ENCODE data around the gene CA11. TPM values are rescaled to one million over a fixed set of nuclear protein-coding genes. Genes with fewer than 3 reads are reported as not detected.
"Not testable (repeated sequence)": the region's sequence is repeated elsewhere in the genome, so short reads cannot be mapped to it uniquely, and the experiment has no call there.

Gene CA11
- total RNA-seq, 2 donors from 2014 or later = 7.0 to 11.2 TPM

DNA sequence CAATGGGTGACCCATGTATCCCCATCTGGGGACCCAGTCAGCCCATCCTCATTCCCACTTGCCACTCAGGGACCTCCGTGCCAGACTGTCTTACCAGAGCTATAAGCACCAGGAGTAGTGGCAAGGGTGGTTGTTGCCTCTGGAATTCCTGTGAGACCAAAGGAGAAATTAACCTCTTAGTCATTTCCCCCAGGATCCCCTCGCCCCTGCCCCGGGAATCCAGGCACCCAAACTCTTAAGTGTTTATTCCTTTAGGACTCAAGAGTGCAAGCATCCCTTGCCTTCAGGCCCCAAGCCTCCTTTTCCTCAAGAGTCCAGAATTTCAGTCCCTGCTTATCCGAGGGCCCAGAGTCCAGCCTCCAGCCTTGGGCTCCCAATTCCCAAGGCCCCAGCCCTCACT, 17.7 kb upstream of the CA11 start:
- DNase-seq (ENCODE audit: low spot score) = no peak
- intact Hi-C loops (cut with DNase I) = no loop called here

DNA sequence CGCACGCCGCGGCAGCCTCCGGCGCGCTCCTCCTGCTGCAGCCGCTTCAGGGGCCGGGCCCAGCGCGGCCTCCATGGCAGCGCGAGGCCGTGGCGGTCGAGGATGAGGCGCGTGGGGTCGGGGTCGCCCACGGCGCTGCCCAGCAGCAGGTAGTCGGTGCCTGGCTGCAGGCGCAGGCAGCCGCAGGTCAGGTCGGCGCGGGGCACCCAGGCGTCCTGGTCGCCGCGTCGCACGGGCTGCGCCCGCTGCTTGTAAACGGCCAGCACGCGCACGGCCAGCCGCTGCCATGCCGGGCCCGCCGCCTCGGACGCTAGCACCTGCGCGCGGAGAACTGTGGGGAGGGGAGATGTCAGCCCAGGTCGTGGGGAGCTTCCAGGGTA, 15.7 kb upstream of the CA11 start:
- H3K9me3 ChIP-seq = no peaks in the 10 kb centered on the region
- no peak overlapping the region for H3K4me3 ChIP-seq
- no peaks in the 10 kb centered on the region for H3K4me1 ChIP-seq (replicated peaks)
- 96% methylated on average over 30 of the region's 50 CpGs for WGBS
- H3K27me3 ChIP-seq (replicated peaks; ENCODE audit: insufficient read depth) = no peaks in the 10 kb centered on the region
- no peak for TF ChIP-seq POLR2AphosphoS5 (IDR thresholded peaks at IDR 0.05)
- no peak for TF ChIP-seq POLR2A (IDR thresholded peaks at IDR 0.05)
- TF ChIP-seq, protein P1, sequence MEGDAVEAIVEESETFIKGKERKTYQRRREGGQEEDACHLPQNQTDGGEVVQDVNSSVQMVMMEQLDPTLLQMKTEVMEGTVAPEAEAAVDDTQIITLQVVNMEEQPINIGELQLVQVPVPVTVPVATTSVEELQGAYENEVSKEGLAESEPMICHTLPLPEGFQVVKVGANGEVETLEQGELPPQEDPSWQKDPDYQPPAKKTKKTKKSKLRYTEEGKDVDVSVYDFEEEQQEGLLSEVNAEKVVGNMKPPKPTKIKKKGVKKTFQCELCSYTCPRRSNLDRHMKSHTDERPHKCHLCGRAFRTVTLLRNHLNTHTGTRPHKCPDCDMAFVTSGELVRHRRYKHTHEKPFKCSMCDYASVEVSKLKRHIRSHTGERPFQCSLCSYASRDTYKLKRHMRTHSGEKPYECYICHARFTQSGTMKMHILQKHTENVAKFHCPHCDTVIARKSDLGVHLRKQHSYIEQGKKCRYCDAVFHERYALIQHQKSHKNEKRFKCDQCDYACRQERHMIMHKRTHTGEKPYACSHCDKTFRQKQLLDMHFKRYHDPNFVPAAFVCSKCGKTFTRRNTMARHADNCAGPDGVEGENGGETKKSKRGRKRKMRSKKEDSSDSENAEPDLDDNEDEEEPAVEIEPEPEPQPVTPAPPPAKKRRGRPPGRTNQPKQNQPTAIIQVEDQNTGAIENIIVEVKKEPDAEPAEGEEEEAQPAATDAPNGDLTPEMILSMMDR (IDR thresholded peaks at IDR 0.05) = no peak
- no peak overlapping the region for H3K27ac ChIP-seq
- intact Hi-C loops (cut with DNase I) = no loop called here
- no peaks in the 10 kb centered on the region for H3K36me3 ChIP-seq
- no peak for DNase-seq (ENCODE audit: low spot score)

More for the DNA sequence above, 17.7 kb upstream of the CA11 start:
- Histone ChIP-seq H3K36me3 (no peaks in the 10 kb centered on the region), H3K27ac (no peak overlapping the region), H3K4me1 (replicated peaks) (no peaks in the 10 kb centered on the region), H3K9me3 (no peaks in the 10 kb centered on the region), H3K27me3 (replicated peaks; ENCODE audit: insufficient read depth) (no peaks in the 10 kb centered on the region), H3K4me3 (no peak overlapping the region)
- TF ChIP-seq, protein P1 (IDR thresholded peaks at IDR 0.05) = no peak
- TF ChIP-seq POLR2A (IDR thresholded peaks at IDR 0.05) = no peak
- no peak for TF ChIP-seq POLR2AphosphoS5 (IDR thresholded peaks at IDR 0.05)
- 98% methylated on average over 4 of the region's 4 CpGs for WGBS

DNA sequence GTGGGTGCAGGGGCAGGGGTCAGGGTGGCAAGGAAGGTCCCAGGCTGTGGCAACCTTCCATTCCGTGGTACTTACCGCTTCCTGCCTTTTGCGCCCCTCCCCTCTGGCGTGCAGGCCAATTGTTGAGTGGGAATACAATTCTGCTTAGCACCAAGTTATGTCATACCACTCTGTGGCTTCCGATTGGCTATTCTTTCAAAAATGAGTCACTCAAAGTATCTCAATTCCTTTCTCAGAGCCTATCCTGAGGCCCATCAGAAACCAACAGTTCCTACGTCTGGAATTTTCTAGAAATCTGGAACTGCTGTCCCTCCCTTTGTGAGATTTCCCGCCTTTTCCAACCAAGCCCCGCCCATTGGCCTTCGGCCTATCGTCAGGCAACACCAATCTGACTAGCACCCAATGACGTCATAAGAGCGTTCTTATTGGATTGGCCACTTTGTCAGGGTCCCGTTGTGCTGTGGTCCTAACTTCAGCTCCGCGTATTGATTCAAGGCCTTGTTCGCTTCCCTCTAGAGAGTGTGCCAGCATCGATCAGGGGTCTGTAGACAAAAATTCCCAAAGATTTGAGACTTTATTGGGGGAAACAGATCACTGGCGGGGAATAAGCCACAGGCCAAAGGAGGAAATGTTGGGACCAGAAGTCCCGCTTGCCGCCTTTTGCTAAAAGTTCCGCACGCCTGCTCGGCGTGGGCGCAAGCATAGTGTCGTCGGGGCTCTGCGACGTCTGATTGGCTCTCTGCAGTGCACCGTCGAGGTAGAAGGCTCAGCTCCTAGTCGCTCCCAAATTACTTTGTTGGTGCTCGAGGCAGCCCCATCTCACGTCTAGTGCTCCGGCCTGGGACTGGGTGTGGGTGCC, 15.1 kb upstream of the CA11 start:
- H3K27ac ChIP-seq = no peak overlapping the region

DNA sequence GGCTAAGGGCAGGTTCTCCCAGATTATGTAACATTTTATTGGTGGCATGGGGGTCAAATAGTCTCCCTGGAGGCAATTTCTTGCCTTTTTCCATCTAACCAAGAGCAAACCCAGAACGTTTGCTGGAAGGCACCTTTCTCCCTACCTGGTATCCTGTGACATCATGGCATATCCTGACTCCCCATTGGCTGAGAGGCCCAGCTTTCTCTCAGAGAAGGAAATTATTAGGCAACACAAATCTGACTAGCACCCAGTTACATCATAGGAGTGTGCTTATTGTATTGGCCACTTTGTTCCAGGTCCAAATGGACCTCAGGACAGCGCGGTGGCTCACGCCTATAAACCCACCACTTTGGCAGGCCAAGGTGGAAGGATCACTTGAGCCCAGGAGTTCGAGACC, 13.8 kb upstream of the CA11 start:
- WGBS = 76% methylated on average over 5 of the region's 5 CpGs
- H3K9me3 ChIP-seq = no peaks in the 10 kb centered on the region
- intact Hi-C loops (cut with DNase I) = no loop called here
- no peak for DNase-seq (ENCODE audit: low spot score)
- no peak overlapping the region for H3K27ac ChIP-seq
- no peak overlapping the region for H3K4me3 ChIP-seq
- TF ChIP-seq POLR2A (IDR thresholded peaks at IDR 0.05) (no peak), POLR2AphosphoS5 (IDR thresholded peaks at IDR 0.05) (no peak)
- TF ChIP-seq, protein P1 (IDR thresholded peaks at IDR 0.05) = no peak
- H3K27me3 ChIP-seq (replicated peaks; ENCODE audit: insufficient read depth) = no peaks in the 10 kb centered on the region
- H3K4me1 ChIP-seq (replicated peaks) = no peaks in the 10 kb centered on the region
- no peaks in the 10 kb centered on the region for H3K36me3 ChIP-seq

More for the DNA sequence above, 15.1 kb upstream of the CA11 start:
- Histone ChIP-seq H3K4me3 (no peak overlapping the region), H3K4me1 (replicated peaks) (no peaks in the 10 kb centered on the region), H3K27me3 (replicated peaks; ENCODE audit: insufficient read depth) (no peaks in the 10 kb centered on the region), H3K36me3 (no peaks in the 10 kb centered on the region), H3K9me3 (no peaks in the 10 kb centered on the region)
- intact Hi-C loops (cut with DNase I) = no loop called here
- TF ChIP-seq, protein P1 (IDR thresholded peaks at IDR 0.05) = no peak
- TF ChIP-seq POLR2AphosphoS5 (IDR thresholded peaks at IDR 0.05) = peak; percentile 63
- DNase-seq (ENCODE audit: low spot score) = peak; percentile 51
- WGBS = 64% methylated on average over 35 of the region's 35 CpGs

DNA sequence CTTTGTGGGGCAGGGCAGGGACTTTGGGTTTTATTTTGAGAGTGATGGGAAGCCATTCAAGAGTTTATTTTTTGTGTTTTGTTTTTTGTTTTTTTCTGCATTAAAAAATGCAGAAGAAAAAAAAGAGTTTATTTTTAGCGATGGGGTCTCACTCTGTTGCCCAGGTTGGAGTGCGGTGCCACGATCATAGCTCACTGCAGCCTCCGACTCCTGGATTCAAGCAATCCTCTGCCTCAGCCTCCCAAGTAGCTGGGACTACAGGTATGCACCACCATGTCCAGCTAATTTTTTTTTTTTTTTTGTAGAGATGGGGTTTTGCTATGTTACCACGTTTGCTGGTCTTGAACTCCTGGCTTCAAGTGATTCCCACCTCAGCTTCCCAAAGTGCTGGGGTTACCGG, 12.5 kb upstream of the CA11 start:
- Histone ChIP-seq H3K9me3 (no peaks in the 10 kb centered on the region), H3K27me3 (replicated peaks; ENCODE audit: insufficient read depth) (no peaks in the 10 kb centered on the region), H3K27ac (no peak overlapping the region), H3K4me3 (no peak overlapping the region), H3K36me3 (no peaks in the 10 kb centered on the region), H3K4me1 (replicated peaks) (no peaks in the 10 kb centered on the region)
- no peak for DNase-seq (ENCODE audit: low spot score)
- intact Hi-C loops (cut with DNase I) = no loop called here
- TF ChIP-seq POLR2AphosphoS5 (IDR thresholded peaks at IDR 0.05) (no peak), POLR2A (IDR thresholded peaks at IDR 0.05) (no peak)
- TF ChIP-seq, protein P1 (IDR thresholded peaks at IDR 0.05) = no peak
- whole genome bisulfite sequencing = 96% methylated on average over 6 of the region's 6 CpGs

DNA sequence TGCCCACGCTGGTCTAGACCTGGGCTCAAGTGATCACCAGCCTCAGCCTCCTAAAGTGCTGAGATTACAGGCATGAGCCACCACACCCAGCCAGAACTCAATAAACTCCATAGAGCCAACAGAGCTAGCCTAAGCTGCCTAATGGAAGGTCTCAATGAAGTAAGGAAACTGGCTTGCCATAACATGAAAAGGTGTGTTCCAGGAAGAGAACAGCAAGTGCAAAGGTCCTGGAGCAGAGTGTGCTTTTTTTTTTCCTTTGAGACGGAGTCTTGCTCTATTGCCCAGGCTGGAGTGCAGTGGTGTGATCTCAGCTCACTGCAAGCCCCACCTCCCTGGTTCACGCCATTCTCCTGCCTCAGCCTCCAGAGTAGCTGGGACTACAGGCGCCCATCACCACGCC, 11.8 kb upstream of the CA11 start:
- H3K4me3 ChIP-seq; H3K27me3 ChIP-seq (replicated peaks; ENCODE audit: insufficient read depth); intact Hi-C loops (cut with DNase I); H3K36me3 ChIP-seq; H3K27ac ChIP-seq; H3K9me3 ChIP-seq; H3K4me1 ChIP-seq (replicated peaks); DNase-seq (ENCODE audit: low spot score): not testable (repeated sequence)
- 92% methylated on average over 5 of the region's 5 CpGs for WGBS

Measured in prostate gland (tissue), 2 donors.